Adrenal gland (tissue), 12 donors: ENCODE results near the gene NUDT6. TPM values are rescaled to one million over a fixed set of nuclear protein-coding genes. Genes with fewer than 3 reads are reported as not detected.

Source experiments
- DNase-seq, 7 donors: peaks; one replicate each; pipeline ENCODE4 v3.0.0-alpha.2; 2019 to 2020
- H3K27ac ChIP-seq, 5 donors: fragments of 200-600 bp; sonication (generic) in 4 of 5; 1 replicate in 3 of 5; 2 replicates in 2 of 5; pipeline versions ENCODE4 v1.5.1 to v1.8.0; 2016 to 2020; ENCODE audit warnings: mild to moderate bottlenecking in 1 of 5
- H3K27me3 ChIP-seq: fragments of 200-600 bp; 2 replicates; pipeline ENCODE4 v1.8.0; 2021
- H3K36me3 ChIP-seq, 2 donors: fragments of 200-600 bp; replicated peaks in 1 of 2; 1 replicate in 1 of 2; 2 replicates in 1 of 2; pipeline versions ENCODE4 v1.5.1 to v1.8.0; 2018 to 2022
- H3K4me1 ChIP-seq, 2 donors: fragments of 200-600 bp; replicated peaks in 1 of 2; 1 replicate in 1 of 2; 2 replicates in 1 of 2; pipeline versions ENCODE4 v1.5.1 to v1.8.0; 2018 to 2021
- H3K4me3 ChIP-seq, 4 donors: fragments of 200-600 bp; sonication (generic) in 3 of 4; one replicate each; pipeline ENCODE4 v1.5.1; 2016 to 2018
- H3K9me3 ChIP-seq, 3 donors: fragments of 200-600 bp; sonication (generic) in 1 of 3; replicated peaks in 1 of 3; 1 replicate in 2 of 3; 2 replicates in 1 of 3; pipeline versions ENCODE4 v1.5.1 to v1.8.0; 2016 to 2021
- POLR2A ChIP-seq, 2 donors: fragments of 450-650 bp; IDR thresholded peaks; one replicate each; pipeline ENCODE4 v1.6.1; 2017; ENCODE audit warnings: antibody characterized with exemption in 2 of 2, mild to moderate bottlenecking in 2 of 2, moderate library complexity in 1 of 2
- WGBS, 4 donors: extraction: QIAGEN DNeasy Blood & Tissue Kit in 2 of 4; methylation state at CpG; one replicate each; pipeline versions ENCODE4 v1.1.5 to v1.1.7; 2013 to 2017; 5-methylcytosine and 5-hydroxymethylcytosine counted together
- intact Hi-C, 2 donors: fragments of 100-400 bp; cut with DNase I; formaldehyde crosslinking; loops; one replicate each; pipeline versions ENCODE4 v1.14.1 to v1.15.0; 2022 to 2023
- polyA plus RNA-seq, 3 donors: library from polyadenylated mRNA; stranded (reverse); fragments of 200-250 nt in 2 of 3; fragments of 350-450 nt in 1 of 3; fragmentation: Illumina TruSeq in 1 of 3; extraction: RNeasy Lipid Tissue Mini Kit (QIAGEN cat#74804) in 1 of 3; gene quantifications; one replicate each; pipeline ENCODE4 v1.2.3, GENCODE V29; 2013 to 2014
- total RNA-seq, 9 donors: library from RNA; depleted of rRNA in 4 of 9; stranded (reverse); fragments of >200 nt in 4 of 9; fragments of 120-200 nt in 1 of 9; fragmentation: NEBNext Ultra II Directional in 1 of 9; extraction: Animal tissue kit (Norgen Biotek cat#: 25700) in 1 of 9; gene quantifications; one replicate each; pipeline versions ENCODE4 v1.1.0 to v1.2.4, GENCODE V29; 2013 to 2023
- TF ChIP-seq, protein P1 (sequence below), 6 experiments: fragments of 450-650 bp in 4 of 6; fragments of 200-600 bp in 2 of 6; sonication (generic) in 1 of 6; IDR thresholded peaks; 1 replicate in 5 of 6; 2 replicates in 1 of 6; pipeline versions ENCODE4 v1.5.1 to v1.8.0; 2016 to 2021; ENCODE audit warnings: antibody characterized with exemption in 6 of 6, mild to moderate bottlenecking in 2 of 6, moderate library complexity in 1 of 6
- donor health status: healthy with polysubstance abuse.
- donor health status: Bipolar disorder and iron deficiency.
- donor health status: DM: yes; HTN: yes; CAD: no.
- donor health status: DM: no; HTN: no; CAD: no.
- donor health status: DM: no; HTN: no; CAD: no.
- donor health status: DM: yes; HTN: yes; CAD: no.

NUDT6 gene
- total and polyA plus RNA-seq, 12 donors = 6.4 to 31.1 (median 15.8) TPM

DNA sequence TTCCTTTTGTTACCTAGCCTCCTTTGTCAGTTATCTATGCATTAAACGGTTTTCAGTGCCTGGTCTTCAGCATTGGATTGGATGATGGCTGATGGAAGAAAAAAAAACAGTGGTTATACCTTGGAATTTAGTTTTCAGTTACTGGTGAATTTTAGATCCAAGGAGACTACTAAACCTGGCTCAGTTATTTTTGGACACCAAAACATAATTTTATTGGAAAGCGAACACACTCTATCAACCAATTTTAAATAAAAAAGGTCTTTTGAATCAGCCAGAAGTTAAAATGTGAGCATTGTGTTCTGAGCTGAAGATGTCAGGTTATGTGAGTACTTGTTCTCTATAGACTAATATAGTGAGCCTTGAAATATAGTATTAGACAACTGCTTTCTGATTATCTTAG lies 63.7 kb downstream of the NUDT6 start:
- H3K9me3 ChIP-seq = no peaks in the 10 kb centered on the region
- no peaks in the 10 kb centered on the region for H3K27me3 ChIP-seq
- no peak overlapping the region for H3K4me3 ChIP-seq
- no peaks in the 10 kb centered on the region for H3K36me3 ChIP-seq
- H3K27ac ChIP-seq = no peak overlapping the region
- intact Hi-C loops = no loop called here
- TF ChIP-seq, protein P1, sequence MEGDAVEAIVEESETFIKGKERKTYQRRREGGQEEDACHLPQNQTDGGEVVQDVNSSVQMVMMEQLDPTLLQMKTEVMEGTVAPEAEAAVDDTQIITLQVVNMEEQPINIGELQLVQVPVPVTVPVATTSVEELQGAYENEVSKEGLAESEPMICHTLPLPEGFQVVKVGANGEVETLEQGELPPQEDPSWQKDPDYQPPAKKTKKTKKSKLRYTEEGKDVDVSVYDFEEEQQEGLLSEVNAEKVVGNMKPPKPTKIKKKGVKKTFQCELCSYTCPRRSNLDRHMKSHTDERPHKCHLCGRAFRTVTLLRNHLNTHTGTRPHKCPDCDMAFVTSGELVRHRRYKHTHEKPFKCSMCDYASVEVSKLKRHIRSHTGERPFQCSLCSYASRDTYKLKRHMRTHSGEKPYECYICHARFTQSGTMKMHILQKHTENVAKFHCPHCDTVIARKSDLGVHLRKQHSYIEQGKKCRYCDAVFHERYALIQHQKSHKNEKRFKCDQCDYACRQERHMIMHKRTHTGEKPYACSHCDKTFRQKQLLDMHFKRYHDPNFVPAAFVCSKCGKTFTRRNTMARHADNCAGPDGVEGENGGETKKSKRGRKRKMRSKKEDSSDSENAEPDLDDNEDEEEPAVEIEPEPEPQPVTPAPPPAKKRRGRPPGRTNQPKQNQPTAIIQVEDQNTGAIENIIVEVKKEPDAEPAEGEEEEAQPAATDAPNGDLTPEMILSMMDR (IDR thresholded peaks at IDR 0.05) = no peak
- WGBS, 4 donors = 65 to 69% (median 67%) methylated on average over 2 of the region's 2 CpGs
- DNase-seq = no peak
- H3K4me1 ChIP-seq = no peaks in the 10 kb centered on the region

DNA sequence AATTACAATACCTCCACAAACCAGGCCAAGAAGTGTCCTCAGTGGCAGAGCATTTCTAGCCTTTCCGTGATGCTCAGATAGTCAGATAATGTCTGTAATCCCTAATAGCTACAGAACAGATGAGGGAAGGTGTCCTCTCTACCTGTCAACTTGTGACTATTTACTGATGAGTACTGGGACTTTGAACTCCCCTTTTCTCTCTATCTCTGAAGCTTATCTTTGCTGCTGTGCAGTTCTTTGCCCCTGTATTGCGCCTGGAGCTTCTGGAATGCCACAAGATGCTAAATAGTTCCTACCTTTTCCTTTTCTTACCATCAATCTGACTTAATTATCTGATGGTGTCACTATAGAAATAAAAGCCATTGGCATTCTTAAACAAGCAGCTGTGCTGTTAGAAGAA lies 65.2 kb downstream of the NUDT6 start:
- TF ChIP-seq, protein P1 (IDR thresholded peaks at IDR 0.05) = no peak
- TF ChIP-seq POLR2A (IDR thresholded peaks at IDR 0.05) = no peak
- Histone ChIP-seq H3K27me3 (no peaks in the 10 kb centered on the region), H3K27ac (no peak overlapping the region), H3K4me3 (no peak overlapping the region), H3K36me3 (no peaks in the 10 kb centered on the region), H3K4me1 (no peaks in the 10 kb centered on the region), H3K9me3 (no peaks in the 10 kb centered on the region)
- no peak for DNase-seq
- intact Hi-C loops = no loop called here
- WGBS, 4 donors = 86 to 94% (median 90%) methylated on average over 2 of the region's 2 CpGs

DNA sequence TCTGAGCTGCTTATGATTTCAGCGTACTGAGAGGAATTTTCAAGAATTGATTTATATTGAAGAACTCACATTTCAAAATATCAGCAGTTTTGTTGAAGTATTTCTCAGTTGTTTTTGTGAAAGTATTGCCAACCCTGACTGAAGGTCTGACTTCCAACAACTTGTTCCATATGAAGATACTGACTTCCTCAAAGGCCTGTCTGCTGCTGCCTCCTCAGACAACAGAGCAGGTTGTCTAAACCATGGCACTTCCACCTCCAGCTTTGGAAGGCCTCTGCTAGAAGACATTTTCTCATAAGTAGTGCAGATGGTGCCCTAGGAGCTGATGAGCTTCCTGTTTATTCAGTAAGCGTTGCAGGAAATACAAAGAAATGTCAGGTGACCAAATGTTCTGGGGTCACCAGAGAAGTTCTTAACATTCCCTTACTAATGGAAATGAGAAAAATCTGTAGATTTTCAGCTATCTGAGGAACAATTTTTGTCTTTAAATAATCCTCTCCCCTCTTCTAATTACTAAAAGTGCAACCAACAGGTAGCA lies 67.0 kb downstream of the NUDT6 start:
- no peak for DNase-seq
- H3K27me3 ChIP-seq = no peaks in the 10 kb centered on the region
- TF ChIP-seq, protein P1 (IDR thresholded peaks at IDR 0.05) = no peak
- no peak for TF ChIP-seq POLR2A (IDR thresholded peaks at IDR 0.05)
- H3K27ac ChIP-seq = no peak overlapping the region
- H3K4me3 ChIP-seq = no peak overlapping the region
- no peaks in the 10 kb centered on the region for H3K9me3 ChIP-seq
- WGBS, 4 donors = 51 to 86% (median 74%) methylated on average over 2 of the region's 2 CpGs
- H3K36me3 ChIP-seq = no peaks in the 10 kb centered on the region
- intact Hi-C loops = no loop called here
- no peaks in the 10 kb centered on the region for H3K4me1 ChIP-seq

DNA sequence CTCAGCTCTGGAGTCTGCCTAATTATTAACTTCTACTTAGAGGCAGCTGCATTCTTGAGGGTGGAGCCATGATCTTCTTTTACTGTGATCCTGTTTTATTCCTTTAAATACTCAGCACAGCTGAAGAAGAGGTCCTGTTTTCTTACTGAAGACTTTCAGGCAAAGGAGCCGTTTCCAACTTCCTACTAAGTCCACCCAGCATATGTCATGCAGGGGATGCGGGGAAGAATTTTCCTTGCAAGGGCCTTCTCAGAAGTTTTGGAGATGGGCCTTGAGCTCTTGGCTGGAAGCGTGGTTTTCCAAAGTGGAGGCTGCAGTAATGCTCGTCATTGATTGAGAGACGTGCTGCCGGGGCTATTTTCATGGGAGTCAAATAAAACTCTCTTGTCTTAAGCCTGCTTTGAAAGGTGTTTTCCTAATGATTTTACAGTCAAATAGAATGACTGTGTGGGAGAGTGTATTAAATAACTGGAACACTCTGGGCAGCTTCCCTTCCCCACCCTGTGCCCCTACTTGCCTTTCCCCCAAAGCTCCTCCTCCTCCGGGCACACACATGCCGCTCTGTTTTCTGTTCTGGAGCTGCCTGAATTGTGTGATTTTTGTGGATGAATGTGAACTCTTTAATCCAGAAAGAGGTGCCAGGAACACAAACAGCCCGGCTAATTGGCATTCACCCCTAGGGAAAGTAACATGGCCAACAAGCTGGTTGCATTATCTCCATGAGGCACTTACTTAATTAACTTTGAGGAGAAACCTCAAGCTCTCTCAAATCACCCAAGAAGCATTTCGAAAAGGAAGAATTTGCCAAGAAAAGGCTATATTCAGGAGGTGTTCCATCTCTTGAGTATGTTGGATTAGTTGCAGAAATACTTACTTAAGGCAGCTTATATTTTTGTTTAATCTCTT lies 67.7 kb downstream of the NUDT6 start:
- no peak overlapping the region for H3K27ac ChIP-seq
- H3K36me3 ChIP-seq = no peaks in the 10 kb centered on the region
- no peaks in the 10 kb centered on the region for H3K9me3 ChIP-seq
- intact Hi-C loops = no loop called here
- WGBS, 4 donors = 64 to 74% (median 69%) methylated on average over 10 of the region's 10 CpGs
- H3K4me1 ChIP-seq = no peaks in the 10 kb centered on the region
- TF ChIP-seq POLR2A (IDR thresholded peaks at IDR 0.05) = no peak
- TF ChIP-seq, protein P1 (IDR thresholded peaks at IDR 0.05) = no peak
- H3K27me3 ChIP-seq = no peaks in the 10 kb centered on the region
- H3K4me3 ChIP-seq = no peak overlapping the region
- no peak for DNase-seq
